ENCODE measurements around the gene ENKUR. TPM values are rescaled to one million over a fixed set of nuclear protein-coding genes. Genes with fewer than 3 reads are reported as not detected.
"Not testable (repeated sequence)": the region's sequence is repeated elsewhere in the genome, so short reads cannot be mapped to it uniquely, and the experiment has no call there.

Gene ENKUR
- total RNA-seq, 1 experiment from 2014 or later = not detected

DNA sequence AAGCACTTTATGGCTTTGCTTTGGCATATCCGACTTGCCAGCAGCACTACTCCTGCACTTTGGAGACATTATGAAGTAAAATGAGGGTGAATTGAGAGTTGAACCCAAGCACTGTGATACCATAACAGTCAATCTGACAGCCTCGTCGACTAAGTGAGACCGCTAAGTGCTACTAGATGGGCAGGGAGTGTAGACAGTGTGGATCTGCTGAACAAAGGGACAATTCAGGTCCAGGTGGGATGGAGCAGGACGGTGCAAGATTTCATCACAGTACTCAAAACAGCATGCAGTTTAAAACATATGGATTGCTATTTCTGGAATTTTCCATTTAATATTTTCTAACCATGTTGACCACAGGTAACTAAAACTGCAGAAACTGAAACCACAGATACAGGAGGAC is 42.8 kb downstream of the ENKUR start:
- DNase-seq (ENCODE audit: low read depth) = no peak

DNA sequence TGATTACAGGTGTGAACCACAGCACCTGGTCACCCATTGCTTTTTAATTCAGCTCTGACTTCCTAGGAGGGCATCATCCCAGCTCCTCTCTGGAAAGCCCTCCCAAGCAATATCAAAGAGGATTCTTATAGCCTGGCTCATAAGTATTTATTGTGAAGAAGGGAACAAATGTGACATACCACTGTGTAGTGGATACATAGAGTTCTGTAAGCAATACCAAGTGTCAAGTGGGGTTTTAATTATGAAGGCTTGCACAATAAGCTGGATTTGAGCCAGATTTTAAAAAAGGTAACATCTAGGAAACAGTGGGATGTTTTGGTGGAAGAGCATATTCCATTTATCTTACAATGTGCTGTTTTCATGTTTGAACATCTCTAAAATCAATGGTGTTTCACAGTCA is 44.6 kb downstream of the ENKUR start:
- DNase-seq (ENCODE audit: low read depth) = no peak

DNA sequence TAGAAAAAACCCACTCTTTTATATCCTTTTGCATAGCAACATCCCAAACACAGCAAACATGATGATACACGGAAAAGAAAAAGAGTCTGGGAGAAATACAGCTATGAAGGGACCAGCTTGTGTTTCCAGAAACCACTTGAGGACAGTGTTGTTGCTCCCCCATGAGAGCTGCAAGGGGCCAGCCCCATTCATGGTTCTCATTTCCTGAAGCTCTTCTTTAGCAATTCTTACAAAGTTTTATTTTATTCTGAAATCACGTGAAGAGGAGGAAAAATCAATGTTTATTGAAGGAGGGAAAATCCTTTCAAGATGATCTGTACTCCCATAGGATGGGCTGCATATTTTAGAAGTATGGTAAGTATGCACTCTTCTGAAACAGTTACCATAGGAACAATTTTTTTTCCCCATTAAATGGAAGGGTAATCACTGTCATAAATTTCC is 46.1 kb downstream of the ENKUR start:
- DNase-seq (ENCODE audit: low read depth) = no peak

DNA sequence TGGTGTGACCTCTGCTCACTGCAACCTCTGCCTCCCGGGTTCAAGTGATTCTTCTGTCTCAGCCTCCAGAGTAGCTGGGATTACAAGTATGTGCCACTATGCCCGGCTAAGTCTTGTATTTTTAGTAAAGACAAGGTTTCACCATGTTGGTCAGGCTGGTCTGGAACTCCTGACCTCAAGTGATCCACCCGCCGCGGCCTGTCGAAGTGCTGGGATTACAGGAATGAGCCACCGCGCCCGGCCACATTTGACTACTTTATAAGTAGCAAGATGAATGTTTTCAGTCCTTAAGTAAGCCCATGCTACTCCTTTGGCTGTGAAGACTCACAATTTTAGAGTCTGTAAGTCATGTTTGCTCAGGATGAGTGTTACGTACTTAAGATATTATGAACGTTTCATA is 47.0 kb downstream of the ENKUR start:
- not testable (repeated sequence) for DNase-seq (ENCODE audit: low read depth)

DNA sequence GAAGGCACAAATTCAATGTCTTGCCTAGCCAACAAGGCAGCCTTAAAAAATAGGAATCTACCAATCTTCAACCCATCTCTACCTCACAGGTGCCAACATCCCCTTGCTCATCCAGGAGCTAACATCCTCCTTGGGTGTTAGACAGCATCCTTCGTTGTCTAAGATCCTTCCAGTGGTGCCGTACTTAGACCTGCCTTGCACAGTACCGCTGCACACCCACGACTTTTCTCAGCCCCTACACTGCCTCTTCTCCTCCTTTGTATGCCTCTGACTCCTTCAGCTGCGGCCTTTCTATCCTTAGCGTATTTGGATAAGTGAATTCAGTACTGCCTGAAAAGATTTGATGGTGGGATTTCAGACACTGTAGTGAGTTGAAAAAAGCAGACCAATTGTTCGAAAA is 47.6 kb downstream of the ENKUR start:
- no peak for DNase-seq (ENCODE audit: low read depth)

DNA sequence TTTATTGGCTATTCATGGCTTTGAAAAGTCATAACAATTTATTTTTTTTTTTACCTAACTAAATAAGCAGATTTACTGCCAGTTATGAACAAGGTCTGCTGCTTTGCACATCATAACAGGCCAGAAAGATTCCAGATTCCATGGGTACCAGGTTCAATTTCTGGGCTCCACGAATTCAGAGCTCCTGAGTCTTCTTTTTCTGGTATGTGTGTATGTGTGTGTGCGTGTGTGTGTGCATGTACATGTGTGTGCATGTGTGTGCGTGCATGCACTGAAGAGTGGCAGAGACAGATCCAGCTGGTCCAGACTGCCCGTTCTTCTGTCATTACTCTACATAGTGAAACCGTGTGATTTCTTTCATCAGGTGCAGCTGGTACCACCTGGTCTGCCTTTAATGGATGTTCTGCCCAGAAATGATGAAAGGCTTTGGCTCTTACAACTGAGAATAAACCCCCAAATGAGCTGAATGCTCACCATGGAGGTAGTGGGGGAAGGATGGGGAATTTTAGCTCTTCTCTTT is 48.9 kb downstream of the ENKUR start:
- DNase-seq (ENCODE audit: low read depth) = no peak

DNA sequence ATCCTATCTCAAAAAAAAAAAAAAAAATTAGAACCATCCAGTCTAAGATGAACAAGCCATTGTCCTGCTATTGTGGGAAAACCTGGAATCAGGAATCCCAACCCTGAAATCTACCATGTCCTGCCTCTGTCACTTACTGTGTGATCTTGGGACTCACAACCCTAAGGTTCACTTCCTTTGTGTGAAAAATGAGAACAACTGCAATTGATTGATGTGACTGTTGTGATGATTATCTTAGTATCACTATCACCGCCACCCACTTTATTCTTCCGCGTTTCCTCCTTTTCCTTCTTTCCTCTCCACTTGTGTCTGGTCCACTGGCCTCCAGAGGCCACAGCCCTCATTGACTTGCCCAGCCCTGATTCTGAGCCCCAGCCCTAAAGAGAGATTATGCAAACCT is 50.9 kb downstream of the ENKUR start:
- DNase-seq (ENCODE audit: low read depth) = no peak

DNA sequence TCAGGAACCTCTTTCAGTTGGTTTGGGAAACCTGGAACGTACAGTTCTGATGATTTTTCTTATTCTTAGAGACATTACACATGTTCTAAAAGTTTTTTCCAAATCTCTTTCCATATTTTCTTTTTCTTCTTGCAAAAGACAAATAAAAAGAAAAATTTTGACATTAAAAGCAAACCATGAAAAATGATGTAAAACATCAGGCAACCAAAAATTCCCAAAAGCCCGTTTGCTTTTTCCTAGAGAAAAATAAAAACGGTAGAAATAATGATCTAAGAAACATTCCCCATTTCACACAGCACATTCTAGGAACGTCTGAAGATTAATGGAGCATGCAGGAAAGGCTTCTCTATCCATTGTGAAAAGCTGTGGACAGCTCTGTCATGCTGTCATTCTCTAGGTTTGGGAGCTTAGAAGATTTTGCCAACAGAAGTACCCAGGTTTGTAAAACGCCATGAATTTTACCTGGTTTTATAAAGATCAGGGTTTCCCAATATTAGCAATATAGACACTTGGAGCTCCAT is 52.4 kb downstream of the ENKUR start:
- DNase-seq (ENCODE audit: low read depth) = no peak

DNA sequence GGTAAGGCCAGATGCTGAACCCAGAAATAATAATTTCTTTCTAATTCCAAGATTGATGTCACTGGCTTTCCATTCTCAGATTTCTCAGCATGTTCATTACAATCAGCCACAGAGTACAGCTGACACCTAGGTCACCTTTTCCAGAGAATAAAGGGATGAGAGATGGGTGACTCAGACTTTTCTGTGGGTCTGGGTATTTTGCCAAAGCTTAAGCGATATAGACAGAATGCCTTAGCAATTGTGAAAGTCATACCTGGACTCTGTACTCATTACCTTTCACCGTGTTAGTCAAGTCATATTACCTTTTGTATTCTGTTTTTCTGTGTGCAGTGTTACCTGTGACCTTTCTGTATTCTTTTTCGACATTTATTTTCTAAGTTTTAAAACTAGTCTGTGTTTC is 53.0 kb downstream of the ENKUR start:
- DNase-seq (ENCODE audit: low read depth) = peak; percentile 39

DNA sequence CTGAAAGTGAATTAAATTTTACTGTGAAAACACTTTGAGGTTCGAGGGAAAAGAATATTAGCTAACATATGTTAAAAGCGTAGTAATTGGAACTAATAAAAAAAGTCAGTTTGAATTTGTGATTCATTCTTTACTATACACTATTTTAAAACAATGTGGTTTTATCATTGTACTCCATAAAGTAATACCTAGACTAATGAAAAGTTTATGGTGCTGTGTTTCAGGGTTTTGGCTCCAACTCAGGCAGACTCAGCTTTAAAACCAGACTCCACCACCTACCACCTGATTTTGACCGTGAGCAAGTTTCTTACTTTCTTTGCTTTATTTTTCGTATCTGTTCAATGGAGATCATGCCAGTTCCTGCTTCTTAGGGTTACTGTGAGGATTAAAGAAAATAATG is 54.4 kb downstream of the ENKUR start:
- DNase-seq (ENCODE audit: low read depth) = no peak

DNA sequence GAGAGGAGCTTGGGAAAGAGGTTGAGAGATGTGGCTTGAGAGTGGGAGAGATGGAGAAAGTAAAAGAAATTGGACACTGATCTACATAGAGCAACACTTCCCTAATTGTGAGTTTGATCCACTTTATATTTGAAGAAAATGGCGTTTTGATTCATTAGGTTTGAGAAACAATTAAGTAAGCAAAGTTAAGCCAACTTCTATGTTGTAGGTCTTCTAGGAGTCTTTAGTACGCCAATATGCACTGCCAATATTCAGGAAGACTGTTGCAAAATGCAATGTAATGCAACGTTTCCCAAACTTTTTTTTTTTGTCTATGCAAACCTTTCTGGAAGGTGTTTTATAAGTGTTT is 56.6 kb downstream of the ENKUR start:
- no peak for DNase-seq (ENCODE audit: low read depth)

DNA sequence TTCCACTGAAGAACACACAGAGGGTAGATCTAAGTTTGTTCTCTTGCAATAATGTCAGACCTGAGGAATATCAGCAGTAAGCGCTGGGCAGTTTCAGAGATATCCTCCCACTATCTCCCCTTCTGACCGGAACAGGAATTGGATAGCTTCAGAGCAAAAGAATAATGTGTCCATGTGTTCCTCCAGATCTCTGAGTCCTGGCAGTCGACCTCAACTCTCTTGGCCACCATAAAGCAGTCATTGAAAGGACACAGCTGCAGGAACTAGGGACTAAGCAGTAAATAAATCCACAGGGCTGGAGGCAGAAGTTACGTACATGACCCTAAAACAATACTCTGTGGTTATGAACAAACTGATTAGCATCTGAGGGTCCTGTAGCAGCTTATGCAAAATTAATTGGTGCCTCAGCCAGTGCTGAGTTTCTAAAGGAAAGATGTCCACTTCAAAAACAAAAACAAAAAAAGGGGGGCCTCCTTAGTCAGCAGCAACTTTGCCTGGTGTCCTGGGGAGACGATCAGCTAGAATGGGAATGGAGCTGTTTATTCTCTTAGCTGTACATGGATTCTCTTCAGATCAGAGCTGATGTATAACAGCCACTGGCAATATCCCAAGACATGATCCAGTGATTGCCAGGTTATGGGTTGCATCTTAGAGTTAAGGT is 57.1 kb downstream of the ENKUR start:
- peak; percentile 87 for DNase-seq (ENCODE audit: low read depth)

DNA sequence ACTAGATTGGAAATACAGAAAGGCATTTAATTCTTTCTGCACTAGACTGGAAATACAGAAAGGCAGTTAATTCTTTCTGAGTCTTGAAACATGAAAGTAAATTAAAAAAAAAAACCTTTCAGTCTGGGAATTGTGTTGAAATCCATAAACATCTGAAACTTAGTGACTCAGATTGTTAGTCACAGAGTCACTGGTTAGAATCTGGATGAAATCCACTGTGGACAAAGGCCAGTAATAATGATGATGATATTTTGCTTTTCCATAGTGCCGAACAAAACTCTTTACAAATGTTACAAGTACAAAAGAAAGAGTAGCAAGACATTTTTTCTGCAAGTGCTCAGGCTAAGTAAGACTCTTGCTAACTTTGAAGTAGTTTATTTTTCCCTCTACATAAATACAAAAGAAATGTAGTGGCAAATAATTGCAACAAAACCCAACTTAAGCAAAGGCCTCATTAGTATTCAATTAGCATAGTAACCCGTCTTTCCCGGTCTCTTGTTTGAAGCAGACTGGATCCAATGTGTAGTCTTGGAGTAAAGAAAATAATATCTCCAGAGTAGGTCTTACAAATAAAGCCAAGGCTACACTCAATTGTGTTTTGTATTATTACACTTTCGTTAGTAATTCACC is 57.8 kb downstream of the ENKUR start:
- DNase-seq (ENCODE audit: low read depth) = peak; percentile 92

DNA sequence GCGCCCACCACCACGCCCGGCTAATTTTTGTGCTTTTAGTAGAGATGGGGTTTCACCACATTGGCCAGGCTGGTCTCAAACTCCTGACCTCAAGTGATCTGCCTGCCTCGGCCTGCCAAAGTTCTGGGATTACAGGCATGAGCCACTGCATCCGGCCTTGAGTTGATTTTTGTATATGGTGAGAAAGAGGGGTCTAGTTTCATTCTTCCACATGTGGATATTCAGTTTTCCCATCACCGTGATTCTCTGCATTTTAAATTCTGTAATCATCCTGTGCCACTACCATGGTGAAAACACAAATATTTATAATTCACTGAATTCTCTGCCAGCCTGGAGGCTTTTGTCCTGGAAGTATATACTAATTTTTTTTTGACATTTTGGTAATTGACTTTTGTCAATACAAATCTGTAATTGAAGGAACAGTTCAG is 58.3 kb downstream of the ENKUR start:
- peak; percentile 77 for DNase-seq (ENCODE audit: low read depth)

DNA sequence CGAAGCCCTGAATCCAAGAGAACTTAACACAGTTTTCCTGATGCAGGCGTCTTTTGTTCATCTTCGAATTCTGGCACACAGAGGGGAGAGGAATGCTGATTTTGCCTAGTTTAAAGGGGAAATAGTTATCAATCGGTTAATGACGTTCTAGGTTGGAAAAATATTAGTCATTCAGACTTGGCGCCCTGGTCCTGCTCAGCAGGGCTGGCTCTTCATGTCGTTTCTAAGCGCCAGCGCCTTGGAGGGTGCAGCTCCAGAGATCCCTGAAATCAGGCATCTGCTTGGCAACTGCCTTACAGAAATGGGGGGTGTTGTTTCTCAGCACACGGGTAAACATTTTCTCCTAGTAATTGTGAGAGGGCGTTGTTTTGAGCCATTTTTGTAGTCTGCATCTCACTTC is 62.3 kb downstream of the ENKUR start:
- DNase-seq (ENCODE audit: low read depth) = no peak

DNA sequence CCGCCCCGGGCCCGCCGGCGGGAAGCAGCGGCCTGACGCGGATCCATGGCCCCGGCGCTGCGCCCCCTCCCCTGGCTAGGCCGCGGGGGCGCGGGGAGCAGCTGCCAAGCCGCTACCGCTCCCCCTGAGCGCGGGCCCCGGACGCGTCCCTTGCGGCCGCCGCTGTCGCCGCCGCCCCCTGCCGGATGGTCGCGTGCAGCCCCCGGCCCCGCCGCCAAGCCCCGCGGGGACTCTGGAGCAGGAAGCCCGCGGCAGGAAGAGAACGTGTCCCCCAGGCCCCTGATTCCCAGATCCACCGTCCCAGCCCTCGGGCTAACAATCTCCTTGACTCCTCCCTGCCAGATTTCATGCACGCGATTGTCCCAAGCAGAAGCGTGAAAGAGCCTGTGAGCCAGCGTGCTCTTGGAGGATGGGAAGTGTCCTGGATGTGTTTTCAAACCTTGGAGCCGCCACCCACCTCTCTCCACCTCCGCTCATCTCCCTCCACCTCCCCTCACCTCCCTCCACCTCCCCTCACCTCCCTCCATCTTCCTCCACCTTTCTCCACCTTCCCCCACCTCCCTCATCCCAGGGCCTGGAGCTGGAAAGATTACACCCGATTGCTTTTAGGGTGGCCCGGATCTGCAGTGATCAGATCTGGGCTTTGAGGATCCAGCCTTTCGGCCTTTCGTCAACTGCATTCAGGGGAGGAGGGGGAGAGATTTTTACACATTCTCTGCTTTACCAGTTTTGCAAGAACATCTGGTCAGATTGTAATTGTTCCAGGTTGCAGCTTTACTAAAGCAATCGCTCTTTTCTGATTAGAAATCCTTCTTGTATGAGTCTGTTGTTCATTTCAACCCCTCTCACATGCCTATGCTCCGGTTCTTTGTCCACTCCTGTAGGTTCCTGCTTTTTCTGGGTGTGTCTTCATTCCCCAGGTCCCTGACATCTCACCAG is 63.0 kb downstream of the ENKUR start:
- DNase-seq (ENCODE audit: low read depth) = no peak

DNA sequence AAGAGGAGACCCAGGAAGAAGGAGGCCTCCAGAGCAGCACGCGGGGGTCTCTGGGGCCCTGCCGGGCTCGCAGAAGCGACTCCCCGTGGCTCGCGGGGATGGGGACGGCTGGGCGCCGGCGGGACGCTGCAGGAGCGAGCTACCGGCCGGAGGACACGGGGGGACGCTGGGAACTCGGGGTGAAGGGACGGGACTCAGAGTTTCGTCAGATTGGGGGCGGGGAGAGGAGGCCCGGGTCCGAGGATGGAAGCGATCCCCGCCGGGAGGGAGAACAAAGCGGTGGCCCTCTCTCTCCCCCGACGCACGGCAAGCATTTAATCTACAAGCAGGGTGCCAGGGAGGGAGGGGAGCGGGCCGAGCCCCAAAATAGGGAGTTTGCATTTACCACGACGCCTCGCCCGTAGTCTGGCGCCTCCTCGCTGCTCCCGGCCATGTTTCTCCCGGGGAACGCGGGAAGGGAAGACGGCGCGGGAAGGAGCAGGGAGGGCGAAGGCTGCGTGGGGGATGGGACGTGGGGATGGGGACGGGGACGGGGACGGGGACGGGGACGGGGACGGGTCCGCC is 63.7 kb downstream of the ENKUR start, which contains the start of gene PRTFDC1:
PRTFDC1 (minus strand) TSS at position 464 of the 564 bp plus-strand sequence; CDS start at position 433, 31 bp downstream.
- no peak for DNase-seq (ENCODE audit: low read depth)

DNA sequence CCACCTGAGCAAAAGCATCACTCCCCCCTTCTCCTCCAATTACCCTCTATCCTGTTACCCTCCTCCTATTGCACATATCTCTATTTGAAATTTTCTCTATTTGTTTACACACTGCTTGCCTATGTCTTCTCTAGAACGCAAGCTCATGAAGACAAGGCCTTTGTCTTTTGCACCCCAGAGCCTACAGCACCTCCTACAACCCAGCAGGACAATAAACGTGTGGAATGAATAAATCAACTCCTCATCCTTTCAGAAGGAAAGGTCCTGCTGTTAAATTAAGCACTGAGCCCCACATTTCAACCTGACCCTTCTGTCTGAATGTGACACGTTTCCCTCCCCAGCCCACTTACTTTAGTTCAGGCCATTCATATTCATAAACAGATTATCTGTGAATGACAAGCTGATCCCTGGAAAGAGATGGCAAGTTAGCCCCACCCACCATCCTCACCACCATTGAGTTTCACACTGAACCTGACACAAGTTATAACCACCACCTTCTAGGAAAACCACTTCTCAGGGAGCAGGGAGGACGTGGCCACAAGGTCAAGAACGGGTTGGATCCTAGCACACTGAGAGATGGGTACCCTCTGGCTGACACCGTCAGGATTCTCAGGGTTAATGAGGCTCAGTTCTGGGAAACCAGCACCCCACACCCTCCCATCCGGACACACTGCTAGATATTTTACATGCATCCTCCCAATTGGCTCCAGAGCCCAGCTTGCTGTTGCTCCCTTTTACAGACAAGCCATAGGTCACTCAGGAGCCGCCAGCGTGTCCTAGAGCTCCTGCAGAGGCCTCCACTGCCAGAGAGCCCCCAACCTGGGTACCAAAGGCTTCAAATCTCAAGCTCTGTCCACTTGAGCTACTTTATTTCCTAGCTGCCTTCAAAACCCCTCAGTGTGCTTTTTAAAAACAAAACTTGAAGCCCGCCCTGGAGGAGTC is 64.5 kb downstream of the ENKUR start:
- no peak for DNase-seq (ENCODE audit: low read depth)

DNA sequence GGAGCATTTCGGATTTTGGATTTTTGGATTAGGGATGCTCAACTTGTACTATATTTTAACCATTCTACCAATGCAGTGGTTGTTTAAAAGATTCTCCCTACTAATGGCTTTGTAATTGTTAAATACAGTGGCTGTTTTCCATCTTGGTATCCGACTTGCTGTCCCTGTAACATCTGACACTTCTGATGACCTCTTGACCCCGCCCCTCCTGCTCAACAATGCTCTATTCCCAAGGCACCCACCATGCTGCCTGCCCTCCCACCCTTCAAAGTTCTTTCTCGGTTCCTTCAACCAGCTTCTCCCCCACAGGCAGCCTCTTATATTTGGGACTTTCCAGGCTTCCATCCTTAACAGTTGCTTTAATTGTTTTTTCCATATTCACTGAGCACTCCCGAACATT is 65.5 kb downstream of the ENKUR start:
- DNase-seq (ENCODE audit: low read depth) = no peak

DNA sequence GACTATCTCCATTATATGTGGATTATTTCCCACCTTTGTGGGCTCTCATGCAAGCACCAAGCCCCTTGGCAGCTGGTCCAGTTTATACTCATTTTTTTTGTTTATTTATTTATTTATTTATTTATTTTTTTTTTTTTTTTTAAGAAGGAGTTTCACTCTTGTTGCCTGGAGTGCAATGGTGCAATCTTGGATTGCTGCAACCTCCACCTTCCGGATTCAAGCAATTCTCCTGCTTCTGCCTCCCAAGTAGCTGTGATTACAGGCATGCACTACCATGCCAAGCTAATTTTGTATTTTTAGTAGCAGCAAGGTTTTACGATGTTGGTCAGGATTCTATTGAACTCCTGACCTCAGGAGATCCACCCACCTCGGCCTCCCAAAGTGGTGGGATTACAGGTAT is 66.3 kb downstream of the ENKUR start:
- DNase-seq (ENCODE audit: low read depth) = no peak
